ENCODE data around the gene NOS1AP.

The NOS1AP gene

GRCh38 chr1:162264108-162264507, 194.6 kb downstream of the NOS1AP start:
- TF ChIP-seq POLR2A (IDR thresholded peaks at IDR 0.05; ENCODE audit: low read depth, low read length) (no peak), TAF1 (IDR thresholded peaks at IDR 0.05; ENCODE audit: low read depth, low read length) (no peak), PAX5 (IDR thresholded peaks at IDR 0.05; ENCODE audit: insufficient read depth, low read length, severe bottlenecking) (no peak), SPI1 (IDR thresholded peaks at IDR 0.05; ENCODE audit: low read depth, low read length) (no peak), POU2F2 (IDR thresholded peaks at IDR 0.05; ENCODE audit: low read depth, low read length) (no peak), POLR2AphosphoS5 (IDR thresholded peaks at IDR 0.05; ENCODE audit: low read depth, low read length) (no peak)
- FAIRE-seq, result no peak
- DNase-seq (ENCODE audit: insufficient read length, low spot score), result no peak

GRCh38 chr1:162265983-162266382, 196.5 kb downstream of the NOS1AP start:
- DNase-seq (ENCODE audit: insufficient read length, low spot score) (no peak), FAIRE-seq (no peak)
- TF ChIP-seq PAX5 (IDR thresholded peaks at IDR 0.05; ENCODE audit: insufficient read depth, low read length, severe bottlenecking), result no peak

GRCh38 chr1:162270016-162270770, 200.7 kb downstream of the NOS1AP start:
- no peak for FAIRE-seq
- TF ChIP-seq POLR2A (IDR thresholded peaks at IDR 0.05; ENCODE audit: low read depth, low read length) (no peak), PAX5 (IDR thresholded peaks at IDR 0.05; ENCODE audit: insufficient read depth, low read length, severe bottlenecking) (no peak), POLR2AphosphoS5 (IDR thresholded peaks at IDR 0.05; ENCODE audit: low read depth, low read length) (no peak), TAF1 (IDR thresholded peaks at IDR 0.05; ENCODE audit: low read depth, low read length) (no peak), SPI1 (IDR thresholded peaks at IDR 0.05; ENCODE audit: low read depth, low read length) (no peak), POU2F2 (IDR thresholded peaks at IDR 0.05; ENCODE audit: low read depth, low read length) (no peak)
- DNase-seq (ENCODE audit: insufficient read length, low spot score), result no peak

GRCh38 chr1:162271972-162272371, 202.5 kb downstream of the NOS1AP start:
- FAIRE-seq (no peak), DNase-seq (ENCODE audit: insufficient read length, low spot score) (no peak)
- TF ChIP-seq POLR2A (IDR thresholded peaks at IDR 0.05; ENCODE audit: low read depth, low read length) (no peak), SPI1 (IDR thresholded peaks at IDR 0.05; ENCODE audit: low read depth, low read length) (no peak), PAX5 (IDR thresholded peaks at IDR 0.05; ENCODE audit: insufficient read depth, low read length, severe bottlenecking) (no peak)

- no peak for TF ChIP-seq POLR2AphosphoS5 (IDR thresholded peaks at IDR 0.05; ENCODE audit: low read depth, low read length)
- TF ChIP-seq POLR2A (IDR thresholded peaks at IDR 0.05; ENCODE audit: low read depth, low read length), result no peak
- TF ChIP-seq PAX5 (IDR thresholded peaks at IDR 0.05; ENCODE audit: insufficient read depth, low read length, severe bottlenecking), result no peak
- no peak for TF ChIP-seq POU2F2 (IDR thresholded peaks at IDR 0.05; ENCODE audit: low read depth, low read length)
- no peak for TF ChIP-seq TAF1 (IDR thresholded peaks at IDR 0.05; ENCODE audit: low read depth, low read length)
- TF ChIP-seq SPI1 (IDR thresholded peaks at IDR 0.05; ENCODE audit: low read depth, low read length), result no peak
- no peak for DNase-seq (ENCODE audit: insufficient read length, low spot score)
- no peak for FAIRE-seq
Observed at GRCh38 chr1:162272419-162272818, 202.9 kb downstream of the NOS1AP start.

GRCh38 chr1:162275622-162276175, 206.2 kb downstream of the NOS1AP start:
- DNase-seq (ENCODE audit: insufficient read length, low spot score), result no peak
- TF ChIP-seq POU2F2 (IDR thresholded peaks at IDR 0.05; ENCODE audit: low read depth, low read length), result no peak
- no peak for FAIRE-seq

GRCh38 chr1:162276493-162276892, 207.0 kb downstream of the NOS1AP start:
- no peak for FAIRE-seq

GRCh38 chr1:162279136-162279498, 209.6 kb downstream of the NOS1AP start:
- no peak for DNase-seq (ENCODE audit: insufficient read length, low spot score)

More at GRCh38 chr1:162276493-162276892, 207.0 kb downstream of the NOS1AP start:
- no peak for TF ChIP-seq POU2F2 (IDR thresholded peaks at IDR 0.05; ENCODE audit: low read depth, low read length)
- no peak for TF ChIP-seq PAX5 (IDR thresholded peaks at IDR 0.05; ENCODE audit: insufficient read depth, low read length, severe bottlenecking)
- TF ChIP-seq SPI1 (IDR thresholded peaks at IDR 0.05; ENCODE audit: low read depth, low read length), result no peak
- TF ChIP-seq TAF1 (IDR thresholded peaks at IDR 0.05; ENCODE audit: low read depth, low read length), result no peak
- no peak for TF ChIP-seq POLR2A (IDR thresholded peaks at IDR 0.05; ENCODE audit: low read depth, low read length)
- no peak for TF ChIP-seq POLR2AphosphoS5 (IDR thresholded peaks at IDR 0.05; ENCODE audit: low read depth, low read length)
- no peak for DNase-seq (ENCODE audit: insufficient read length, low spot score)

GRCh38 chr1:162281426-162281825, 211.9 kb downstream of the NOS1AP start:
- no peak for DNase-seq (ENCODE audit: insufficient read length, low spot score)
- no peak for TF ChIP-seq PAX5 (IDR thresholded peaks at IDR 0.05; ENCODE audit: insufficient read depth, low read length, severe bottlenecking)
- no peak for TF ChIP-seq POU2F2 (IDR thresholded peaks at IDR 0.05; ENCODE audit: low read depth, low read length)
- no peak for TF ChIP-seq TAF1 (IDR thresholded peaks at IDR 0.05; ENCODE audit: low read depth, low read length)
- no peak for TF ChIP-seq POLR2A (IDR thresholded peaks at IDR 0.05; ENCODE audit: low read depth, low read length)
- TF ChIP-seq POLR2AphosphoS5 (IDR thresholded peaks at IDR 0.05; ENCODE audit: low read depth, low read length), result no peak
- no peak for TF ChIP-seq SPI1 (IDR thresholded peaks at IDR 0.05; ENCODE audit: low read depth, low read length)
- FAIRE-seq, result no peak

More at GRCh38 chr1:162279136-162279498, 209.6 kb downstream of the NOS1AP start:
- FAIRE-seq, result no peak
- TF ChIP-seq TAF1 (IDR thresholded peaks at IDR 0.05; ENCODE audit: low read depth, low read length), result no peak
- TF ChIP-seq POLR2AphosphoS5 (IDR thresholded peaks at IDR 0.05; ENCODE audit: low read depth, low read length), result no peak
- TF ChIP-seq POU2F2 (IDR thresholded peaks at IDR 0.05; ENCODE audit: low read depth, low read length), result no peak
- no peak for TF ChIP-seq POLR2A (IDR thresholded peaks at IDR 0.05; ENCODE audit: low read depth, low read length)
- no peak for TF ChIP-seq SPI1 (IDR thresholded peaks at IDR 0.05; ENCODE audit: low read depth, low read length)

- no peak for DNase-seq (ENCODE audit: insufficient read length, low spot score)
- TF ChIP-seq SPI1 (IDR thresholded peaks at IDR 0.05; ENCODE audit: low read depth, low read length) (no peak), TAF1 (IDR thresholded peaks at IDR 0.05; ENCODE audit: low read depth, low read length) (no peak), POLR2AphosphoS5 (IDR thresholded peaks at IDR 0.05; ENCODE audit: low read depth, low read length) (no peak), POLR2A (IDR thresholded peaks at IDR 0.05; ENCODE audit: low read depth, low read length) (no peak)
- no peak for FAIRE-seq
Observed at GRCh38 chr1:162283657-162284056, 214.2 kb downstream of the NOS1AP start.
